HepG2 (cell line): Measurements from ENCODE around the gene MRPL20. TPM values are rescaled to one million over a fixed set of nuclear protein-coding genes. Genes with fewer than 3 reads are reported as not detected.

Source experiments
- CC2D1A ChIP-seq: sonication (generic); formaldehyde crosslinking; IDR thresholded peaks from 2 replicates; pipeline ENCODE4 v1.8.1; 2023; ENCODE audit warnings: mild to moderate bottlenecking, missing genetic modification reagents
- CCDC6 ChIP-seq: sonication (generic); formaldehyde crosslinking; IDR thresholded peaks from 2 replicates; pipeline ENCODE4 v1.8.1; 2022; ENCODE audit warnings: mild to moderate bottlenecking, missing genetic modification reagents, moderate library complexity
- DPF2 ChIP-seq: sonication (generic); formaldehyde crosslinking; IDR thresholded peaks from 2 replicates; pipeline ENCODE4 v1.4.0; 2020; ENCODE audit warnings: mild to moderate bottlenecking, low read depth, missing genetic modification reagents, borderline replicate concordance
- HMGA1 ChIP-seq: sonication (generic); formaldehyde crosslinking; conservative IDR thresholded peaks from 2 replicates; pipeline ENCODE4 v1.4.0; 2020; ENCODE audit warnings: missing genetic modification reagents
- HOXD1 ChIP-seq: sonication (generic); formaldehyde crosslinking; IDR thresholded peaks from 2 replicates; pipeline ENCODE4 v1.5.0; 2020; ENCODE audit warnings: missing genetic modification reagents
- JDP2 ChIP-seq: sonication (generic); formaldehyde crosslinking; IDR thresholded peaks from 2 replicates; pipeline ENCODE4 v1.8.1; 2022; ENCODE audit warnings: missing genetic modification reagents, borderline replicate concordance
- KDM4B ChIP-seq: sonication (generic); formaldehyde crosslinking; IDR thresholded peaks from 2 replicates; pipeline ENCODE4 v1.4.0; 2020; ENCODE audit warnings: missing genetic modification reagents
- LRRFIP1 ChIP-seq: sonication (generic); formaldehyde crosslinking; conservative IDR thresholded peaks from 2 replicates; pipeline ENCODE4 v1.4.0; 2020; ENCODE audit warnings: missing genetic modification reagents
- MIXL1 ChIP-seq: IDR thresholded peaks from 2 replicates; pipeline ENCODE4 v1.6.1; 2016
- NCOA2 ChIP-seq: sonication (generic); formaldehyde crosslinking; IDR thresholded peaks from 2 replicates; pipeline ENCODE4 v1.8.0; 2022; ENCODE audit warnings: inconsistent platforms
- PTBP1 ChIP-seq: fragments of 200-400 bp; formaldehyde crosslinking; IDR thresholded peaks from 2 replicates; pipeline ENCODE4 v1.6.1; 2018; ENCODE audit warnings: low read length, low read depth; ENCODE audit not compliant: poor library complexity, severe bottlenecking
- SALL2 ChIP-seq: sonication (generic); formaldehyde crosslinking; IDR thresholded peaks from 2 replicates; pipeline ENCODE4 v1.8.1; 2023; ENCODE audit warnings: mild to moderate bottlenecking, missing genetic modification reagents, inconsistent platforms
- SIX4 ChIP-seq: sonication (generic); formaldehyde crosslinking; IDR thresholded peaks from 2 replicates; pipeline ENCODE4 v1.4.0; 2020; ENCODE audit warnings: missing genetic modification reagents
- SSRP1 ChIP-seq: IDR thresholded peaks from 2 replicates; pipeline ENCODE4 v1.6.1; 2016; ENCODE audit warnings: control low read depth
- TBP ChIP-seq: sonication (generic); formaldehyde crosslinking; IDR thresholded peaks from 2 replicates; pipeline ENCODE4 v1.5.0; 2020; ENCODE audit warnings: missing genetic modification reagents
- THAP11 ChIP-seq: IDR thresholded peaks from 2 replicates; pipeline ENCODE4 v1.6.1; 2016; ENCODE audit warnings: missing biosample characterization, missing genetic modification reagents
- TRIM24 ChIP-seq: sonication (generic); formaldehyde crosslinking; IDR thresholded peaks from 2 replicates; pipeline ENCODE4 v1.8.0; 2022; ENCODE audit warnings: mild to moderate bottlenecking, missing genetic modification reagents
- ZNF20 ChIP-seq: sonication (generic); formaldehyde crosslinking; IDR thresholded peaks from 2 replicates; pipeline ENCODE4 v1.4.0; 2020; ENCODE audit warnings: mild to moderate bottlenecking, moderate library complexity, missing genetic modification reagents
- ZNF256 ChIP-seq: sonication (generic); formaldehyde crosslinking; conservative IDR thresholded peaks from 2 replicates; pipeline ENCODE4 v1.4.0; 2020; ENCODE audit warnings: missing genetic modification reagents
- ZNF292 ChIP-seq: sonication (generic); formaldehyde crosslinking; IDR thresholded peaks from 2 replicates; pipeline ENCODE4 v1.8.1; 2022; ENCODE audit warnings: mild to moderate bottlenecking, low read depth, missing genetic modification reagents, borderline replicate concordance
- ZNF484 ChIP-seq: sonication (generic); formaldehyde crosslinking; IDR thresholded peaks from 2 replicates; pipeline ENCODE4 v1.5.1; 2020; ENCODE audit warnings: mild to moderate bottlenecking, low read depth, missing genetic modification reagents, borderline replicate concordance
- ZNF574 ChIP-seq: sonication (generic); formaldehyde crosslinking; IDR thresholded peaks from 2 replicates; pipeline ENCODE4 v1.4.0; 2020; ENCODE audit warnings: missing genetic modification reagents
- ZNF709 ChIP-seq: sonication (generic); formaldehyde crosslinking; IDR thresholded peaks from 2 replicates; pipeline ENCODE4 v1.5.0; 2020; ENCODE audit warnings: mild to moderate bottlenecking, missing genetic modification reagents
- ZNF737 ChIP-seq: sonication (generic); formaldehyde crosslinking; IDR thresholded peaks from 2 replicates; pipeline ENCODE4 v1.5.0; 2020; ENCODE audit warnings: missing genetic modification reagents, mild to moderate bottlenecking, borderline replicate concordance
- ZNF746 ChIP-seq: sonication (generic); formaldehyde crosslinking; IDR thresholded peaks from 2 replicates; pipeline ENCODE4 v1.8.0; 2022; ENCODE audit warnings: mild to moderate bottlenecking, missing genetic modification reagents
- ZNF770 ChIP-seq: sonication (generic); formaldehyde crosslinking; IDR thresholded peaks from 2 replicates; pipeline ENCODE4 v1.5.0; 2020; ENCODE audit warnings: mild to moderate bottlenecking, missing genetic modification reagents
- polyA plus RNA-seq, 8 experiments: library from polyadenylated mRNA; depleted of rRNA in 3 of 8; stranded (reverse) in 7 of 8; unstranded in 1 of 8; fragments of >200 nt; fragmentation: Illumina TruSeq in 4 of 8; extraction: Trizol in 4 of 8; gene quantifications; 2 replicates each; pipeline versions ENCODE4 v1.2.1 to v1.2.3, GENCODE V29; 2011 to 2016; ENCODE audit warnings: low read depth in 4 of 8, missing spikeins in 1 of 8, mixed read lengths in 1 of 8; ENCODE audit not compliant: insufficient read depth in 1 of 8
- total RNA-seq, 5 experiments: library from RNA; depleted of rRNA; stranded (reverse); fragments of >200 nt; fragmentation: Illumina TruSeq; extraction: Trizol; gene quantifications; 2 replicates each; pipeline ENCODE4 v1.2.3, GENCODE V29; 2016; ENCODE audit warnings: low read depth in 1 of 5

Gene MRPL20
- total and polyA plus RNA-seq, 2 of the 13 experiments (the other 11 are each of a cell fraction or from before 2014, with no cell fraction given): 59.2 to 127 TPM

GRCh38 chr1:1361982-1362423 lies 45.1 kb downstream of the MRPL20 start (continued):
- TF ChIP-seq ZNF770: no peak
- TF ChIP-seq NCOA2: no peak
- no peak for TF ChIP-seq KDM4B (CRISPR knock-in tag)
- TF ChIP-seq HOXD1 (CRISPR knock-in tag): no peak
- no peak for TF ChIP-seq ZNF20 (CRISPR knock-in tag)
- 0 out of 2 replicates have a peak, but pooled peaks have one; percentile 28 for TF ChIP-seq DPF2 (CRISPR knock-in tag)
- TF ChIP-seq JDP2: no peak
- TF ChIP-seq SALL2 (CRISPR knock-in tag): no peak
- 0 out of 2 replicates have a peak, but pooled peaks have one; percentile 14 for TF ChIP-seq MIXL1 (CRISPR knock-in tag)
- TF ChIP-seq SIX4 (CRISPR knock-in tag): no peak
- TF ChIP-seq PTBP1: no peak
- TF ChIP-seq CCDC6: no peak
- TF ChIP-seq TRIM24: no peak
- no peak for TF ChIP-seq ZNF737 (CRISPR knock-in tag)
- no peak for TF ChIP-seq ZNF709 (CRISPR knock-in tag)
- TF ChIP-seq ZNF484: no peak
- TF ChIP-seq ZNF256 (CRISPR knock-in tag): no peak
- no peak for TF ChIP-seq CC2D1A (CRISPR knock-in tag)
- TF ChIP-seq ZNF746 (CRISPR knock-in tag): no peak
- TF ChIP-seq TBP (CRISPR knock-in tag): no peak
- 0 out of 2 replicates have a peak, but pooled peaks have one; percentile 29 for TF ChIP-seq ZNF574 (CRISPR knock-in tag)
- no peak for TF ChIP-seq HMGA1 (CRISPR knock-in tag)
- no peak for TF ChIP-seq LRRFIP1 (CRISPR knock-in tag)
- no peak for TF ChIP-seq SSRP1 (CRISPR knock-in tag)
- TF ChIP-seq THAP11: peak; percentile 19; the same call in 1 of the 2 replicates
- peak; percentile 70; the same call in 1 of the 2 replicates for TF ChIP-seq ZNF292 (CRISPR knock-in tag)
